VCaP (cell line): Measurements from ENCODE around the gene ACAP2.

Experiments used
- H3K27ac ChIP-seq: fragments of 450-650 bp; 2 replicates; pipeline ENCODE4 v1.5.1; 2017
- TF ChIP-seq, protein P1 (sequence below): fragments of 450-650 bp; conservative IDR thresholded peaks from 2 replicates; pipeline ENCODE4 v1.5.1; 2017; ENCODE audit warnings: mild to moderate bottlenecking, moderate library complexity

ACAP2 gene

DNA sequence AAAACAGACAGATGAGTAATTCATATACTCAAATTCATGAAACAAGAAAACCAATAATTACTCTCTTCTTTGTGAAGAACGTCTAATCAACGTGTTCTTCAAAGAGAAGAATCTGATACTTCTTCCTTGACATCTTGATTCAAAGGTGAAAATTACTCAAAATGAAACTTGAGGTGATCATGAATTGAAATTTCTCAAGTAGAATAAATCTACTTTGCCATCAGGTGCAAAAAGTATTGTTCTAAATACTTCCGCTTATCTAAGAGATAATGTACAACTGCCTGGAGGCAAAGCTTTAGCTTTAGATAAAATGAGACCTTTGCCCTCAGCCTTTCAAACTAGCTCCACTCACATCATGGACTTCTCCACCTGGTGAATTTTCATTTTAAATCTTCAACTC is 158.0 kb downstream of the ACAP2 start:
- TF ChIP-seq, protein P1, sequence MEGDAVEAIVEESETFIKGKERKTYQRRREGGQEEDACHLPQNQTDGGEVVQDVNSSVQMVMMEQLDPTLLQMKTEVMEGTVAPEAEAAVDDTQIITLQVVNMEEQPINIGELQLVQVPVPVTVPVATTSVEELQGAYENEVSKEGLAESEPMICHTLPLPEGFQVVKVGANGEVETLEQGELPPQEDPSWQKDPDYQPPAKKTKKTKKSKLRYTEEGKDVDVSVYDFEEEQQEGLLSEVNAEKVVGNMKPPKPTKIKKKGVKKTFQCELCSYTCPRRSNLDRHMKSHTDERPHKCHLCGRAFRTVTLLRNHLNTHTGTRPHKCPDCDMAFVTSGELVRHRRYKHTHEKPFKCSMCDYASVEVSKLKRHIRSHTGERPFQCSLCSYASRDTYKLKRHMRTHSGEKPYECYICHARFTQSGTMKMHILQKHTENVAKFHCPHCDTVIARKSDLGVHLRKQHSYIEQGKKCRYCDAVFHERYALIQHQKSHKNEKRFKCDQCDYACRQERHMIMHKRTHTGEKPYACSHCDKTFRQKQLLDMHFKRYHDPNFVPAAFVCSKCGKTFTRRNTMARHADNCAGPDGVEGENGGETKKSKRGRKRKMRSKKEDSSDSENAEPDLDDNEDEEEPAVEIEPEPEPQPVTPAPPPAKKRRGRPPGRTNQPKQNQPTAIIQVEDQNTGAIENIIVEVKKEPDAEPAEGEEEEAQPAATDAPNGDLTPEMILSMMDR = no peak

DNA sequence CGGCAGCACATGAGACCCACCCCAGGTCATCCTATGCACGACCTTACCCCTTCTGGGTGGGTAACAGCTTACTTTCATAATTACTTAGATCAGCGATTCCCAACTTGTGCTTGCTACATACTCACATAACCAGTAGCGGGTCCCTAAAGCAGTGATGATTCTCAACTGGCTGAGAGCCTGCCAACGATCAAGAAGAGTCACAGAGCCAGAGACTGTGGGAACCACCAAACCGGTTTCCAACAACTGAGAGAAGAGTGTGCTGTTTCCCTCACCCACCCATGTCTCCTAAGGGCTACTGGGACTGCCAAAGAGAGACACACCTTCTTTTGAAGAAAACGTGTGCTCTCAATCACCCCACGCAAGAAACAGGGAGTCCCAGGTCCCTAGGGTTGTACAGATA is 159.9 kb downstream of the ACAP2 start:
- peak overlapping the region; percentile 5; the same call in 1 of the 2 replicates for H3K27ac ChIP-seq
- TF ChIP-seq, protein P1 = no peak

More for the DNA sequence above, 158.0 kb downstream of the ACAP2 start:
- peak overlapping the region; percentile 35; the same call in 1 of the 2 replicates for H3K27ac ChIP-seq

DNA sequence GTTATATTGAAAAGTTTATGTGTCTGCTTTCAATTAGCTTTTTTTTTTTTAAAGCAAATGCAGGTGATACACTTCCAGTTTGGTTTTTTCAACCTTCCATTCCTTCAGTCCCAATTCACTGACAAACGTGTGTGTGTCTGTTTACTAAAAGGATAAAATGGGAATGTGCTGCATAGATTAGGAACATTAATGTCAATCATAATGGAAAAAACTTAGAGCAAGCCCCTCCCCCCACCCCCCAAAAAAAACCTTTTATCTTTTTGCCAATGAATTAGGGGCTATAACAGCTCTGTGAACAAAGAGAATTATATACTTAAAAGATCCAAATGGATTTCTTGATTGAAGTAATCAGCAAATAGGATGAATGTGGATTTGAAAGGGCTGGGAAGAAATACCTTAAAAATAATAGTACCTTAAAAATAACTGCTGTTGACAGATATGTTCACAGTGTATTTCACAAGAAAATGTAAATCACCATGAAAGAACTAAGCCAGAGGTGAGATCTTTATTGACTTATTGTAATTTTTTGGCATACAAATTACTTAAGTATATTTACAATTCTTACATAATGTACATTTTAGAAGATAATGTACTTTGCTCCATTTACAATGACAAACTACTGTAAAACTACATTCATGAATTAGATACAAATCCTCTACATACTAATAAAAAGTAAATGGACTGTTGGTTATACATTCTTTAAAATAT is 168.4 kb downstream of the ACAP2 start:
- TF ChIP-seq, protein P1 = no peak
- H3K27ac ChIP-seq = no peak overlapping the region

DNA sequence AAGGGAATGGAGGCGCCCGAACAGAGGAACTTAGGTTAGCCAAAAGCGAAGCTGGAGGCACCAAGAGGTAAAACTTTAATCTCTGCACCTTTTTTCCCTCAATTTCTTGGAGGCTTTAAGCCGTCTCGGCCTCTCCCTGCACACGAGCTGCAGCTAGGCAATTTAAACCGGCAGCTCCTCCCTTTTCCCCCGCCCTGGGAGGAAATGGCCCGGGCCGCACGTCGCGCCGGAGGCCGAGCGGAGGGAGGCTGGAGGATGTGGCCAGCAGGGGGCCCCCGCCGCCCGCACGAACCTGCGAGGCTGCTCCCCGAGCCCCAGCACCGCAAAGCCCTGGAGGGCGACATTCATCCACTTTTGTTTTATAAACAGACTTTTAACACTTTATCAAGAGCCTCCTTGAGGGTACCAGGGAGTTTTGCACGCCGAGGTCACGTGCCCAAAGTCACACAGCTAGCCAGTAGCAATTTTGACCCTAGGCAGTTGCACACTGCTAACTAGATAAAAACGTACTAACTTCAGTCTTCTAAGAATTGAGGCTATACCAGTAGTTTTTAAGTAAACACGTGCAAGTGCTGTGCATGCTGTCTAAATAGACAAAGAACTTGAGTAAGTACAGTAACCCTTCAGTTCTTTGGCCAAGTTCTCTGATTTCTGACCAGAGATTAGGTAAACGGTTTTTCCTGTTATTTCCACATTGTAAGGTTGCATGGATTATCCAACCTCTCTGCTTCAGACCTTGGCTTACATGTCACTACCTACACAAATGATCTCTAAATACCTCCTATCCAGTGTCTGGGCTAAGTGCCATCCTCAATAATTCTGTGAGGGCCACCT is 171.2 kb downstream of the ACAP2 start:
- TF ChIP-seq, protein P1 = peak; percentile 94

DNA sequence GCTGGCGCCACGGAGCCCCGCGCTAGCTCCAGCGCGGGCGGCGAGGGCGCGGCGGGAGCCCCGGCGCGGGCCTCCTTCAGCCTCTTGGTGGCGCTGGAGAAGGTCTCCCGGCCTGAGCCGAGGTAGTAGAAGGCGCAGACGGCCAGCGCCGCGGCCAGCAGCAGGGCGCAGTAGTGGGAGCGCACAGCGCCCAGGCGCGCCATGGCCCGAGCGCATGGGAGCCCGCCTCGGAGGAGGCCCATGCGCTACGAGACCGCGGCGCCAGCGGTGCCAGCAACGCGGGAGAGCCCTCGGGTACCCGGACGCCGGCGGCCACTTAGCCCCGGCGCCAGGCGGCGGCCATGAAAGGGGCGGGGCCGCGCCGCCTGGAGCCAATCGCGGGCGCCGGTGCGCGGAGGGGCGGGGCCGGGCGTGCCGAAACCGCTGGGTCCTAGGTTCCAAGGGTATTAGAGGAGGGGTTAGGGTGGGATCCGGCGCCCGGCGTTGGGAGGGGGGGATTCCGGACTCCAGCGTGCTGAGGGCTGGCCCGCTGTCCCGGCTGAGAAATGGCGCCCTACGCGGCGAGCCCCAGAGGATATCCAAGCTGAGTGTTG is 171.9 kb downstream of the ACAP2 start, which contains the start of gene XXYLT1:
Gene XXYLT1 (minus strand): TSS at position 343 of the 593 bp plus-strand sequence. CDS start 101 bp downstream, at position 242.
- TF ChIP-seq, protein P1 = peak; percentile 65
- H3K27ac ChIP-seq = peak within 1 kb of the TSS; percentile 80

More for the DNA sequence above, 171.2 kb downstream of the ACAP2 start:
- peak overlapping the region; percentile 80 for H3K27ac ChIP-seq

DNA sequence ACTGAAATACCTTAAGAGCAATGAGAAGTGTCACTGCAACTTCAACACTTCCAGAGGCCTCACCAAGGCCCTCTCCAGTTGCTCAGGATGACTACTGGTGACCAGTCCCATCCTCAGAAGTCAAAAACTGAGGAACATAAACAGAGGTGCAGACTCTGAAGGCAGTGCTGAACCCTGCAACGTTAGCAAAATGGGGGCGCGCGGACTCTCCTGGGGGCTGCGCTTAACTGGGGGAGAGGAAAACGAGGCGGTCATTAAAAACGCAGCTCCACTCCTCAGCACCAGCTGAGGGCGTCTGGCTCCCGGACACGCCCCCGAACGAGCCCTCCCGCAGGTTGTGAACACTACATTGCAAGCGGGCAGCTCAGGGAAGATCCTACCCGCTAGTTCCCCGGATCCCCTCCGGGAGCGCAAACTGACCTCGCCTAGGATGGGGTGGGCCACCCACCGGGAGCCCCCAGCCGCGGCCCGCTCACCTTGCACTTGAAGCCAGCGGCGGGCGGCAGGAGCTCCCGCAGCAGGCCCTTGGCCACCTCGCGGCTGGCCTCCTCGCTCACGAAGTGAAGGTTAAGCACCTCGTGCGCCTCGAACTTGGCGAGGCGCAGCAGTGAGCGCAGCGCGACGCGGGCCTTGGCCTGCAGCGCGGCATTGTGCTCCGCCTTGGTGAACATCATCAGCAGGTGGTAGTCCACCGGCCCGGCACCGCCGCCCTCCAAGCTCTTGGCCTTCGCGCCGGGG is 172.6 kb downstream of the ACAP2 start:
- TF ChIP-seq, protein P1 = no peak
- H3K27ac ChIP-seq = peak overlapping the region; percentile 80
